GM18873 (cell line): ENCODE data around the gene GNB5.

Experiments
- ATAC-seq: cut with Tn5 transposase; IDR thresholded peaks from one replicate; pipeline ENCODE4 v1.9.1; 2021; ENCODE audit warnings: mild to moderate bottlenecking, moderate library complexity, moderate number of reproducible peaks; ENCODE audit not compliant: unreplicated experiment, low FRiP score

The GNB5 gene

DNA sequence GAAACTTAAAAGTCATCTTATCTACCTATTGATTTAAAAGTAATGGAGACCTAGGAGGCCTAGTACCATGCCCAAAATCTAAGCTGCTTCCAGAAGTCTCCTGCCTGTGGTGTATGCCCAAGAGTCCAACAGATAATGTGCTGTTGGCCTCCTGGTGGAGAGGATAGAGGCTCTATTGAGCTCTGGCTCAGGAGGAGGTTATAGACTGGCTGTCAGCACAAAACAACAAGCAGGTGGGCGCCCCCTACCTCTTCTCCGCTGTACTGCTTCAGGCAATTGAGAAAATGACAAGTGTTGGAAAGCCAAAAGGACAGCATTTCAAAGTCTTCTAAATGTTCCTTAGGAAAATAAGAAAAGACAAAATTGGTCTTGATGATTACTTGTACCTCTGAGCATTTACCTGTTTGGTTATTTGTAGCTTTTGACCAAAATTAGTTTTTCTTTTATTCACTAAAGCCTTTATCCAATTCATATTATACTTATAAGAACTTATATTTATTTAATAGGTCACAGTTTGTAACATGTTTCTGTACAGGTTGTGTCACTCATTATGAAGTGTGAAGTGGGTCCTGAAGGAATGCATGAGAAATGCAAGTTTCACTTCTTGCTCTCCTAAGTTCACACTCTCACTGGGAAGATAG, 17.2 kb upstream of the GNB5 start:
- peak; percentile 69 for ATAC-seq

DNA sequence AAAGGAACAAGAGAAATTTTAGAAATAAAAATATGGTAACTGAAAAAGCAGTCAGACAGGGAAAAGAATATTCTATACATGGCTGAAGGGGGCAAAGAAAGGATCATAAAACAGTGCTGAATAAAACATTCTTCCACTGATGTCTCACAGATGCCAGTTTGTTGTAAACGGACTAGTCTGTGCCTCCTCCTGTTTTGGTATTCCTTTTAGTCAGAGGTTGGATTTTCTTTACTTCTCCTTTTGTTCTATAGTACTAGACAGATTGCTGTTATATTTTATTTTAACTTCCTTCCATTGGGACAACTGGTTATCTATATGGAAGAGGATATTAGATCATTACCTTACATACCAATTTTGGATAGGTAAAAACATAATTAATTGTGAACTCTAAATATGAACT, 16.0 kb upstream of the GNB5 start:
- ATAC-seq = no peak

DNA sequence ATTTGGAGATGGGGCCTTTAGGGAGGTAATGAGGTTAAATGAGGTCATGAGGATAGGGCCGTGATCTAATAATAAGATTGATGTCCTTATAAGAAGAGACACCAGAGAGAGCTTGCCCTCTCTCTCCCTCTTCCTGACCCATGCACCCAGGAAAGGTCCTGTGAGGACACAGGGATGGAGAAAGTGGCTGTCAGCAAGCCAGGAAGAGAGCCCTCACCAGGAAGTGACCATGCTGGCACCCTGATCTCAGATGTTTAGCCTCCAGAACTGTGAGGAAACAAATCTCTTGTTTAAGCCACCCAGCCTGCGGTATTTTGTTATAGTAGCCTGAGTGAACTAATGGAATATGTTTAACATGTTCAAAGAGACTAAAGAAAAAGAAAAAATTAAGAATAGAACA, 15.3 kb upstream of the GNB5 start:
- ATAC-seq = no peak

DNA sequence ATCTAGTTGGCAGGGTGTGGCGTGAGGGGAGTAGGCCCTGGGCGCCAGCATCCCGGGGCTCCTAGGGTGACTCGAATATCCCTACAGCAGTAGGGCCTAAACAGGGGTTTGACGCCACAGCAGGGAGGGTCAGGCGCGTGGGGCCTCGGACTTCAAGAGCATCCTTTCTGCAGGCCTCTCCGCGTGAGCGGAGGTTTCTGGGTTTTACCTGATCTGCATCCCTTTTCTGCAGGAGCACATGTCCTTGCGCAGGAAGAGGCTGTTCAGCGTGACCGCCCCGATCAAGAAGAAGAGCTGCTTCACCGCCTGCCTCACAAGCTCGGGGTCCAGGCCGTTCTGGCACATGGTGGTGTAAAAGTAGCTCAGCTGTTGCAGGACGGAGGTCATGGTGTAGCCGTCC, 13.5 kb upstream of the GNB5 start:
- ATAC-seq = no peak

GRCh38 chr15:52200831-52201365, 9.7 kb upstream of the GNB5 start:
- no peak for ATAC-seq

DNA sequence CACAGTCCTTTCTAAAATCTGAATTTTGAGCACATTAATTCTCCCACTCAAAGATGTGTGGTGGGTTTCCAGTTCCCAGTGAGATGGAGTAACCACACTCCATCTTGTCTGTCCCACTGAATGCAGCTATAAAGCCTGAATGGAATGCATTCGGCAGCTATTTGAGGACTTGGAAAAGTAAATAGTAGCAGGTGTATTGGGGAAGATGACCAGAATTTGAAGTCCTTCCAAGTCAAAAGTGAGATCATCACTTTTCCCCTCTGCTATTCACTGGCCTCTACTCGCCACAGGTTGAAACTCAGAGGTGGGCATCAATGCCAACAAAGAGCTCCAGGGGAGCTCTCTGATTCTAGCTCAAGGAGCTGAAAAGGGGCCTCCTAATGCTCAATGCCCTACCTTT, 8.1 kb upstream of the GNB5 start:
- ATAC-seq = no peak

GRCh38 chr15:52196891-52197290, 5.7 kb upstream of the GNB5 start:
- ATAC-seq = no peak

DNA sequence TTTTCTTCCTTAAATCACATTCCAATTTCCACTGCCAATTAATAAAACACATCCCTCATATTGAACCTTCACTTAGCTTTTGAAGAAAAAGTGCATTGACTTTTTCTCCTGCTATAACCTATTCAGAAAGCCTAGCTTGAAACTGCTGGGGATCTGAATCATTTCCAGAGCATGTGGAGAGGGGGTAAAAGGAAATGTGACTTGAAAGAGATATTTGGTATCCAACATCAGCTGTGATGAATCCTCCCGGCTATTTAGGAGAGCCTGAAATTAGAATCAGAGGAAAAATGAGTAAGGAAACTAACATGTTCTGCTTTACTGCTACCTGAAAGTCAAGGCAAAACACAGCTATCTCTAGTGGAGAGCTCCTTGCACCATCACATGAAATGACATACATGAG, 2.6 kb upstream of the GNB5 start:
- ATAC-seq = no peak

DNA sequence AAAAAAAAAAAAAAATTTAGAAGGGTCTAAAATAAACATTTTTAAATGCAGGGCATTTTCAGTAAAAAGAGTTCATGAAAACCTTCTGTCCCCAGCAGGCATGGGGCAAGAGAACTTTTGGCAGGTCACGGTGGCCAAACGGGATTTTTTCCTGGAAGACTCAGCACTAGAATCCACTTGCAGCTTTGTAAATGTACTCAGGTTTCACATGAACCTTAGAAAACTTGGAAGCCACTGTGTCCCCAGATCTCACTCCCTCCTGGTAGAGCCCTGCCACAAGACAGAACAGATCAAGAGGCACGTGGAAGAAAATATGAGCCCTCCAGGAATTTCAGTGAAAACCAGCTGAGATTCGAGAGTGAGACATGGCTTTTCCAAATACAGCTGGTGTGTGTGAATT, 2.1 kb upstream of the GNB5 start:
- no peak for ATAC-seq

DNA sequence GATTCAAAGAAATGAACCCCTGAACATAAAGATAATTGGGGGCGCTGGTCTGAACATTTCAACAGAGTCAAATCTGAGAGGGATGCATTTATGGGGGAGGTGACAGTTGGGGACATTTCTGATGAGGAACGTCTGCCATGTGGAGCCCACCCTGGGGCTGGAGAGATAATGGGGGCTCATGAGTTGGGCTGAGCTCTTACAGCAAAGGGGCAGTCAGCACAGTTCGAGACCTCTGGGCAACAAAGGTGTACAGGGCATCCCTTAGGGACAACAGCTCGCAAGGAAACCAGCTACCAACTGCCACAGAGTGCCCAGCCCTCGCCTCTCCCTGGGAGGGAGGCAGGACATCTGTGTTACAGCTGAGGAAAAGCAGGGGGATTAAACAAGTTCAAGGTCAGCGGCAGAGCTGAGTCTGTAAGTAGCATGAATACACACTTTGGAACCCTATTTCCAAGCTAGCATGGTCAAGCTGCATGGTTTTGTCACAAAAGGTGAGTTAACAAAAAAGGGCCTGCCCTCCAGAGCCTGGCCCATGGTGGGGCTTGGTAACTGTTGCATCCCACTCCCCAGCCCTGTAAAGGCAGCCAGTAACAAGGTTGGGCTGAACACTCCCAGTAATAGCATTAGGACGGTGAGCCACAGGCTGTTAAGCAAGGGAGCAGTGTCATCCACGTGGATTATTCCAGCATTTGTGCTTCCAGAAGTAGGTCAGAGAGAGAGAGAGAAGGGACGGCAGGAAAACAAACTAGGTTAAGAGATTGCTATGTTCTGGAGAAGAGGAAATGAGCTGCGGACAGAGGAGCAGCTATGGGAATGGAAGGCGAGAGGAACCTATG, 4.3 kb downstream of the GNB5 start:
- ATAC-seq = no peak

- ATAC-seq = no peak
These were observed 6.0 kb downstream of the GNB5 start for GRCh38 chr15:52185151-52185561.

DNA sequence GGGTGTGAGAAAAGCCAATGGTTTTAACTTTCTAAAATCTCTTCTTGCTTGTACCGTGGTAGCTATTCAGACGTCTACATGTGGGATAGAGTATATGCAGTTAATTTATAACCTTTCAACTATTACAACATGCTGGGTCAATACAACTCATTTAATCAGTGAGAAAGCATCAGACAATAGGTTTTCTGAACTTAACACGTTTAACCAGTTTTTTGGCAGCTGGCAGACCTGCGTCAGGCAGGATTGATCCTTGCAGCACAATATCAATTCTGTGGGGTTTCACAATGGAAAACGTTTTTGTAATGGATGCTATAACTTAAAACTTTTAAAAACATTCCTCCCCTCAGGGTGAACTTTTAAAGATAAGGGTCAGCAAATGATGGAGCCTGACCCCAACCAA, 6.5 kb downstream of the GNB5 start:
- no peak for ATAC-seq

- no peak for ATAC-seq
These were observed 7.5 kb downstream of the GNB5 start for GRCh38 chr15:52183562-52184173.

- ATAC-seq = no peak
These were observed 9.0 kb downstream of the GNB5 start for GRCh38 chr15:52181938-52182780.

- ATAC-seq = no peak
These were observed 10.2 kb downstream of the GNB5 start for GRCh38 chr15:52180851-52181450.

DNA sequence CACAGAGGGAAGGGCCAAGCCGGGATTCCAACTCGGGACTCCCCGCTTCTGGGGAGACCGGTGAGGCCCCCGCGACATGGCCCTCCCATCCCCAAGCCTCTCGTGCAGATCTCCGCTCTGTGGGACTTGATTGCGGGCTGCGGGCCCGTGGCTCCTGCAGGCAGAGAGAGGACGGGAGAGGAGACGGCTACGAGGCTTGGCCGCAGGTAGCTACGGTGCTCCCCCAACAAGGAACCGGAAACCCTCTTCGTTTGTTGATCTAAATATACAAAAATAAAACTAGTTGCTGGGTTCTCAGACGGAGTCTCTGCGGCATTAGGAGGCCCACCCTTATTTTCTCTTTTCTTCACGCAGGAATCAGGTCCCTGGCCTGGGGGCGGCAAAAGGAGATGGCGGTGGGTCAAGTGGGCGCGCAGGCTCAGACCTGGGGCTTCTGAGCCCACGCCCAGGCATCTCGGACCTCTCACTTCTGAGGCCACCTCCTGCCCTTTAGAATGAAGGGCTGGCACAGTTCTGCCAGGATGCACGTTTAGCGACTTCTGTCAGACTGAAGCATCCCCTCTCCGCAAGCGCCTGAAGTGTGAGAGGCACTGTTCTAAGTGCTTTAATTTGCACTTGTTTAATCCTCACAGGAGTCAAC, 10.9 kb downstream of the GNB5 start:
- peak; percentile 18 for ATAC-seq

DNA sequence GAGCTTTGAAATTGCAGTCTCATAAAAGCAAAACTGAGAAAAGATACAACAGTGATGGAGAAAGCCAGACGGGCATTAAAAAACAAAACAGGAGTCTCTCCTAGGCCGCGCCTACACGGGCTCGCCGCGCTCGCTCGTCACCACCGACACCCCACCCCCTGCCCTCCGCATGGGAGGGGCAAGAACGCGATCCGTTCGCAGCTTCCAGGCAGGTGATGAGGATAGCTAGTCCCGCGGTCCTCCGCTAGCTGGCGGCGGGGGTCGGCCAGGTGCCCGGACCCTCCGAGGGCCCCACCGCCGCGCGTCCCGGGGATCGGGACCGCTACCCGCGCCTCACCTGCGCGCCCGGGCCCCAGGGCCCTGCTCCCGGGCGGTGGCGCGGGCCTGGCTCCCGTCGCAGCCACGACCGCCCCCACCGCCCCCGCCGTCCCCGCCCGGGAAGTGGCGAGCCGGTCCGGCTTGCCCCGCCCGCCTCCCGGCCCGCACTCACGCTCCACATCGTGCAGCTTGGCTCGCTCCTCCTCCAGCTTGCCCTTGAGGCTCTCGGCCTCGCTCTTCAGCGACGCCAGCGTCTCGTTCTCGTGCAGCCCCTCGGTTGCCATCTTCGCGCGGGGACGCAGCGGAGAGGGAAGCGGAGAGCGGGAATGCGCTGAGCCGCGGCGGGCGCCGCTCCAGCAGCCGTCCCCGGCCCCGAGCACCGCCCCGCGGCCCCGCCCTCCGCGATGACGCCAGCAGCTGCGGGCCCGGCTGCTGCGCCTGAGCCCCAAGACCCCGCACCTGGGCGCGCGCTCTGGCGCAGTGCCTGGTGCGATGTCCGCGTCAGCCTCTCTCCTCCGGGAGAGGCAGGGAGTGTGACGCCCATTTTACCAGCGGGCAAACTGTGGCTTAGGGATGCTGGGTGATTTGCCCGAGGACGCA, 11.7 kb downstream of the GNB5 start:
- peak; percentile 61 for ATAC-seq

DNA sequence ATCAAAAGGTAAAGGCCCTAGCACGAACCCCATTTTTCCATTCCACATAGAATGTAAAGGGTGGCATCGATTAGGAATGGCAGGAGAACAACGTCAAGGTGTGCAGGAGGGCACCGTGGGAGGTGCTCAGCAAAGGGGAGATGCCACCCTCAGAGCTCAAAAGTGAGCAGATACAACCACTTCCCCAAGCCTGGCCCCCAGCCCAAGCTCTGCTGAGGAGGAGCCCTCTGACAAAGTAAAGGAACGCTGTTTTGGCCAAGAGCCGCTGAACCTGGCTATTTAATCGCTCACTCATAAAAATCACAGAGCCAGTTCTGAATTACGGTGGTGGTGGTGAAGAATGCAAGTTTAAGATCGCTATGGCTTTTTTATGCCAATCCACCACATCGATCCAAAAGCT, 12.4 kb downstream of the GNB5 start:
- no peak for ATAC-seq

DNA sequence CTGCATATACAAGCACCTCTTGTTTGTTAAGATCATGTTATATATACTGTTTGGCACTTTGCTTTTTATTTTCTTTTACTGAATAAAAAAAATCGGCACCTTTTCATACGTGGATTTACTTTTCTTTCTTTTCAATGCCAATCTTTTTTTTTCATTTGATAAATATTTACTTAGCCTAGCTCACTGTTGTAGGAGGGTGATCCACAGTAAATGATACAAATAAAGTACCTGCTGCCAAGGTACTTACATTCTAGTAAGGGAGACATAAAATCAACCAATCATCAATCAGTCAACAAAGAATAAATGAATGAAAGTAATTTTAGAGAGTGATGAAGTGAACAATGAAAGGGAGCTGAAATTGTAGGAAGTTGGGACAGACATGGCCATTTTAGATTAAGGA, 18.3 kb downstream of the GNB5 start:
- ATAC-seq = no peak
